NOMO-1 treated with dmso at 0.1 percent for 144 hours (cell line): ENCODE measurements around the gene LTF.

Experiments used
- DNase-seq: peaks from one replicate; lab custom pipeline; 2025; ENCODE audit not compliant: unreplicated experiment; lab: John Stamatoyannopoulos, UW

LTF gene

DNA sequence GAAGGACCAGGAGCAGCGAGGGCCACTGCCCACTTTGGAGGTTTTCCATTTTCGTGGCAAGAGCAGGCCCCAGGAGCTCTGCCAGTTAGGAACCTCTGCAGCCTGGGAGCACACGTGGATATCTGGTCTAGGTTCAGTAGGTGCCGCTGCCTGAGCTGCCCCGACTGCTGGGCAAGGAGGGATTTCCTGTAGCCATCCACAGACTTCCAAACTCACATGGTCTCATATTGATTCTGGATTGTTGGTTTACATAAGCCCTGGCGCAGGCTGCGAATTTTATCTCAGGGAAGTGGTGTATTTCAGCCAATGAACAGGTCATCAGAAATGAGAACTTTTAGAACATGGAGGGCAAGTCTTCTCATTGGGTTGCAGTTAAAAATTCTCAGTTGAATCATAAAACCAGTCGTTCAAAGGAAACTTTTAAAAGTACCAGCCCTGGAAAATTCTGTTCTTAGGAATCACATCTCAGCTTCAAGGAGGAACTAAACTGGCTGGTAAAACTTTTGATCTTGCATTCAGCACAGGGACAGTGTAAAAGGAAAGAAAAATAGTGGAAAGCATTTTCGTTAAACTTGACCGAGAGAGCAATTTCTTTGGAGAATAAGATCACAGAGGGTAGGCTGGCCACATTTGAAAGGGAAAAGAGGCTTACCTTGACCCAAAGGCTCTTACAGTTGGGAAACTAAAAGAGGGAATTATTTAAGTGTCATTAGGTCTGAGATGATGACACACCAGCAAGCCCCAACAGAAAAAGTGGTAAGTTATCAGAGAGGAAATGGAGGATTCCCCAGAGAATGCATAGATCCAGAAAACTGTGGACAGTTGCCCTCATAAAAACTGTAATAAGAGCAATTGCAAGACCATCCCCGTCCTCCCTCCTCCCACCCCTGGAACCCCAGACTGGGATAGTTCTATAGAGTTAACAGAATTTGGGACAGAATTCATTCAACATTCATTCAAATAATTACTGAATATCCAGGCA is 26.7 kb upstream of the LTF start:
- no peak for DNase-seq

DNA sequence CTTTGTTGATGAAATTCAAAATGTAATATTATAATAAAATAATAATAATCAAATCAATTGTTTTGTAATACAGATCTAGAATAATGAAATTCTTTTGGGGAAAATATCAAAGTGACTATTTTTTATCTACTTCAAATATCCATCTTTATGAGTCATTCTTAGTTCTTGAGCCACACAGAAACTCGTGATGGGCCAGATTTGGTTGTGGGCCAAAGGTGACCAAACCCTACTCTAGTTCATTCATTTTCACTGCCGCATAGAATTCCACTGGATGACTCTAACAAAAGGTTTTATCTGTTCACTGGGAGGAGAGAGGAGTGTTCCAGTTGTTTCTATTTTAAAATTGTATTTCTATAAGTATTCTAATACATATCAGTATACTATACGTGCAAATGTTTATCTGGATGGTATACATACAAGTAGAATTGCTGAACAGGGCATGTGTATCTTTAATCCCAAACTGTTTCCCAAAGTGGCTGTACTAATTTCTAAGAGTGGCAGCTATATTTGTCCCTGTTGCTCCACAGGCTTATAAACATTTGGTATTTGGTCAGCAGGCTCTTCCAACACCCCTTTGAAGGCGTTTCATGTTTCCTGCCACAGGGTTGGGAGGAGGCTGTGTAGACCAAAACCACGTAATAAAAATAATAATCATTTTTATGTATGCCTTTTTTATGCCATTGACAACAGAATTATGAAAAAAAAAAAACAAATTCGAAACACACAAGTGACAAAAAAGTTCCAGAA is 25.8 kb upstream of the LTF start:
- DNase-seq, result no peak

DNA sequence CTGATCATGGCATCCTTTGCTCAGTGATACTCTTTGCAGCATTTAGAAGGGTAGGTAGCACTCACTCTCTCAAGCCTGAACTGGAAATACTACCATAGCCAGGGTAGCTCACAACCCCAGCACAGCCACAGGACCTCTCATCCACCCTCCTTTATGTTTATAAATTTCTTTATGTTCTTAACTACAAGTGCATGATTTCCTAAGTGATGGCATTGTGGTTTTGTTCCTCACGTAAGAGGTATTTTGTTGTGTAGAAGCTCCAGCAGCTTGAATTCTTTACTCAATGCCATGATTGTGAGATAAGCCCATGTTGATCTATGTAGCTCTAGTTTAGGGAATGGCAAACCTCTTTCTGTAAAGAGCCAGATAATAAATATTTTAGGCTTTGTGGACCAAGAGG is 25.2 kb upstream of the LTF start:
- no peak for DNase-seq

DNA sequence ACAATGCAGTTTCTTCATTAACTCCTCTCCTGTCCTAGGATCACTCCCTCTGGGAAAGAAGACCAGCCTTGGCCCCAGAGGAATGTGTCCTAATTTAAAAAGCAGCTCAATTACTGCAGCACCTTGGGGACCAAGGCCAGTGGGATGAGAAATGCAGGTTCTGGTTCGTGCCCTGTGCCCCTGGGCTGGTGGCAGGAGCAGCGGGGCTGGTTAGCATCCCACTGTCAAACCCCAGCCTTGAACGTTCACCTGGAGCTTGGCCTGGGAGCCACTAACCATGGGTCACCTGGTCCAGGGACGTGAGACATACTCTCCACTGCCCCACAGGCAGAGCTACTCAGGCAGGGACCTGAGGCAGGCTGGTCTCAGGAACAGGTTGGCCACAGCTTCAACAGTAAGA is 24.7 kb upstream of the LTF start:
- no peak for DNase-seq

DNA sequence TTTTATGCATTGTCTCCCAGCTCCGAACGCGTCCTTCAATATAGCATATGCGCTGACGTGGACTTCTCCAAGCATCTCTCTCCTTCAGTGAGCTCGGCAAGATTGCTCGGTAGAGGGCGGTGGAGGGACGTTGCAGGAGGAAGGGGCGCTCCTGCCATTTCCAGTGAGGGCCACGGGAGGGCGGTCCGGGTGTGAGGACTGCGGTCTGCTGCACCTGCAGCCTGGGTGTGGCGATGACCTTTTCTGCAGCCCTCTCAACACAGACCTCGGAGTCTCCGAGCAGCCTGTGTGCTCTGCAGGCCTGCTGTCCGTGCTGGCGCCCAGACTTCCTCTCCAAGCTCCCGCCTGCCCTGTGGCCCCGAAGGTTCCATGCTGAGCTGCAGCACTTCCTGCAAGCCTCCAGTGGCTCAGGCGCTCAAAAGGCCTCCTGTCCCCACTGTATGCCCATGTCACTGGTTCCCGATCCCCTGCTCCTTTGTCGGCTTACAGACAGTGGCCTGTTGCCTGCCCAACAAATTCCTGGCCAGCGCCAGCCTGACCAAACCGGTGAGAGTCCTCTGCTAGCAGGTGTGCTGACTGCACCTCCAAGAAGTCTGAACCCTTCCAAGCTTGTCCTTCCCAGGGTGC is 24.1 kb upstream of the LTF start:
- peak; percentile 93 for DNase-seq

DNA sequence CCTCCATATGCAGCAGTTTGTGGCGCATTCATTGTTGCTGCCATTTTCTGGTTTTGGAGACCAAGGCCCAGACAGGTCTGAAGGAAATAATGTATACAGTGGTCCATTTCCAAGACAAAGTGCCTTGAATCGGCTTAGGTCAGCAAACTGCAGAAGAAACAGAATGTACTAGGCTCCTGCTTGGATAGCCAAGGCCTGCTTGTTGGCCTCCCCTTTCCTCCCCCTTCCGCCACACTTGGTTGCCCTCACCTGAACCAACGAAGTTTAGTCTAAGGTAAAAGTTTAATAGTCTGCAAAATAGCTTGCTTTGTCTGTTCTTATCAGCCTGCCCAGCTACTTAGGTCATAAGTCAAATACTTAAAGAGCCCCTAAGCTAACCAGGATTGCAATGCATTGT is 21.1 kb upstream of the LTF start:
- no peak for DNase-seq

DNA sequence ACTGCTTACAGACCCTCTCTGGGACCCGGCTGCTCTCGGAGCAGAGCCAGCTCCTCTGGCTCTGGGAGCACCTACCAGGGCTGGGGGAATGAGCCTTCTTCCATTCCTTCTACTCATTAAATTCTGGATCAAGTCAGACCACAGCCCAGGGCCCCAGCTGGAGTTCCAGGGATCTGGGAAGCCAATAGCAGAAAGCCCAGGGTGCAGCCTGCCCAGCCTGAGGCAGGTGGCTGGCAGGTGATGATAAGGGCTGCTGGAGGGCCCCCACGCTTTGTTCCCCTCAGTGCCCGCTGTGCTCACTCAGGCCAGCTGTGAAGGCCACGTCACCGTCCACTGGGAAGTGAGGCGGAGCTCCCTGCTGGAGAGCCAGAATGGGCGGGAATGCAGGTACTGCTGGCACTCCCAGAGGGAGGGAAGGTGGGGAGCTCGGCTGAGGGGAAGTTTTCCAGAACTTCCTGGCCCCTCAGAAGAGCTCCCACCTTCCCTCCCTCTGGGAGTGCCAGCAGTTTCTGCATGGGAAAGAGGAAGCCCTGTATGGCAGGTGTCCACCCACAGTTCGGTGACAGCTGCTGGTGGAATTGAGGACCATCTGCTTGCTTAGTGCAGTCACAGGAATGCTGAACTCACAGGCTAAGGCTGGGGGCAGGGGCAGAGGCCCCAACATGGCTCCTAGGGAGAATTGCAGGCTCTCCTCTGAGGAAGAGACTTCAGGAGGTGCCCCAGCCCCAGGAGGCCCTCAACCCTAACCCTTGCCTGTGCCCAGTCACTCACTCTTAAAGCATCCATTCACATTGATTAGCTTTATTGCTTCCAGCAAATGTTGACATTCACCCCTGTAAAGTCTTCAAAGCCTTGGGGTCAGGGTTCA is 20.4 kb upstream of the LTF start:
- DNase-seq, result no peak

DNA sequence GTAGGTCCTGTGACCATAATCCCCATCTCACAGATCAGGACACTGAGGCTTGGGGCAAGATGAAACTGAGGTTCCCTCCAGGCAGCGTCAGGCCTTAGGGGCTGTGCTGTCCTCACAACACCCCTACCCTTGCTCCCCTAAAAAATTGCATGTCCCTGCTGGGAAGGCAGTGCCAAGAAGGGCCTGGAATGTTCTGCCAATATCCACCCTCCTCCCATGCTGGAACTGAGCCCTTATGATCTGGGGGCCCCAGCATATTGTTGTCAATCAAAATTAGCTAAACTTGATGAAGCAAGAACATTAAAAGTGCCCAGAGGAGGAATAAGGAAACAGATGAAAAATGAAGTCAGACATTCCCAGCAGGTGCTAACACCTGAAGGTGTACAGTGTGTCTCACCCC is 19.7 kb upstream of the LTF start:
- no peak for DNase-seq

DNA sequence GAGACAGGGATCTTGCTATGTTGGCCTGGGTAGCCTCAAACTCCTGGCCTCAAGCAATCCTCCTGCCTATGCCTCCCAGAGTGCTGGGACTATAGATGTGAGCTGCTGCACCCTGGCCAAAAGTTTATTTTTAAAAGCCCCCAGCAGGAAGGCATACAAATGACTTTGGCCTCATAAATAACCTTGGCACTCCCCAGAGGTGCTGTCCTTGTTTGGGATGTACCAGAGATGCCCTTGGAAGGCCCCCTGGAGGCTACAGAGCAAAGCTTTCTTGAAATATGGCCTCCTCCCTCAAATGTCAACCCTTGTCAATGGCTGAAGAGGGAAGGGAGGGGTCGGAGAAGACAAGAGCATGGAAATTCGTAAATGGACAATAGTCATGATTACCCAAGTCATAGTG is 19.1 kb upstream of the LTF start:
- no peak for DNase-seq

DNA sequence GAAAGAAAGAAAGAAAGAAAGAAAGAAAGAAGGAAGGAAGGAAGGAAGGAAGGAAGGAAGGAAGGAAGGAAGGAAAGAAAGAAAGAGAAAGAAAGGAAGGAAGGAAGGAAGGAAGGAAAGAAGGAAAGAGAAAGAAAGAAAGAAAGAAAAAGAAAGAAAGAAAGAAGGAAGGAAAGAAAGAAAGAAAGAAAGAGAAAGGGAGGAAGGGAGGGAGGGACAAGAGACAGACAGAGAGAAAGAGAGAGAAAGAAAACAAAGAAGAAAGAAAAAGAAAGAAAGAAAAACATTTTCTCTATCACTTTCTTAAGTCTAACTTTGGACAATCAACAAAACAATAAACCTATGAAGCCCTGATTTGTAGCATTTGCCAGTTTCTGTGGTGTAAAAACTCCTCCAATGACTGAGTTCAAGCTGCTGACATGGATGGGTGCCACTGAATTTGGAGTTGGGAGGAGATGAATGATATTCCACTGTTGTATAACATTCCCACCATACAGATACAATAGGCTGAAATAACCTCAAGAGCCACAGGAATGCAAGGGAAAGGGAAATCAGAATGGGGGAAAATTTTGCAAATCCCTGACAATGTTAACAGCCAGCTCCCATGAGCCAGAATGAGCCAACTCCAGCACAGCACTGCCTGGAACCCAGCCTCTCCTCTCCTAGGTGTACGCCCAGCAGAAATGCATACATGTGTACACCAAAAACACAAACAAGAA is 18.1 kb upstream of the LTF start:
- DNase-seq, result no peak

DNA sequence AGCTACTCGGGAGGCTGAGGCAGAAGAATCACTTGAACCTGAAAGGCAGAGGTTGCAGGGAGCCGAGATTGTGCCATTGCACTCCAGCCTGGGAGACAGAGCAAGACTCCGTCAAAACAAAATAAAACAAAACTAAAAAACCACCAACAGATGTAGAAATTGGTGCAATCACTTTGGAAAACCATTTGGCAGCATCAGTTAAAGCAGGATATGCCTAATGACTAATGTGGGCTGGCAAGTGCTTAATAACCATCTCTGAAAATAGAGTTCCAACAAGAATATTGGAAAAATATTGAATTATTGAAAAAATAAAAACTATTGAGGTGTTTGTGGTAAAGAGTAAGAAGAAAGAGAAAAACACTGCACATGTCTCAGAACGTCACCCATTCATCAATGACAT is 16.9 kb upstream of the LTF start:
- DNase-seq, result no peak

DNA sequence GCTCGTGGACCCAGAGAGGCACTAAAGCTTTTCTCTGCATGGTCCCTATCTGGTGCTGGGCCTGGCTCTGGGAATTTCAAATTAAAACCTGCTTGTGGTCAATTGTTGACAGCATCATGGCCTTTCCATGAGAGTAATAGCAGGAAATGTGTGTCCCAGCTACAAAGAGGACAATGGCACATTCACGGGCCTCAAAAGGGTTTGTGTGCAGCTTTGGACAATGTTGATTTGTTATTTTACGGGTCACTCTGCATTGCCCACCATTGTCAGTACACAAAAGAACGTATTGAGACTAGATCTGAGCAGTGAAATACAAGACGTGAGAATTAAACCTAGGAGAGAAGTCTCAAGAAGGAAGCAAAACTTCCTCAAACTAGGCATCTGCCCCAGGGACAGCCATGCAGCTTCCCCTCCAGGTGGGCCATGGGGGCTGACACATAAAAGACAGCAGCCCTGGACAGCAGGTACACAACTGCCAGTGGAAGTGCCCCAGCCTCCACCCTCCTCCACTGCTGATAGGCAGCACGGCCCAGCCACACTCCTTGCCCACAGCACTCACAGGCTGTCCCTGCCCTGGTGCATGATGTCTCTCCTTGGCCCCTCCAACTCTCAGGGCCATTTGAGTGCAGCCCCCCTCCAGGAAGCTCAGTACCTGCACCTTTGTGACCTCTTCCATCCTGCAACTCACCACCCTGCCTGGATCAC is 15.9 kb upstream of the LTF start:
- no peak for DNase-seq

DNA sequence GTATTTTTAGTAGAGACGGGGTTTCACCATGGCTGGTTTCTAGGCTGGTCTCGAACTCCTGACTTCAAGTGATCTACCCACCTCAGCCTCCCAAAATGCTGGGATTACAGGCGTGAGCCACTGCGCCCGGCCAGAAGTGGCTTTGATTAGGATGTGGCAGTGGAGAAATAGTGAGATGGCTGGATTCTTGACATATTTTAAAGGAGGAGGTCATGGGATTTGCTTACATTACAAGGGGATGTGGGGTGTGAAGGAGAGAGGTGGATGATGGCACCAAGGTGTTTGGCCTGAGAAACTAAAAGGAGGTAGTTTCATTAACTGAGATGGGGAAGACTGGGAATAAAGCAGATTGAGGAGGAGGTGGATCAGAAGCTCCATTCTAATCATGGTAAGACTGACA is 15.0 kb upstream of the LTF start:
- DNase-seq, result no peak

DNA sequence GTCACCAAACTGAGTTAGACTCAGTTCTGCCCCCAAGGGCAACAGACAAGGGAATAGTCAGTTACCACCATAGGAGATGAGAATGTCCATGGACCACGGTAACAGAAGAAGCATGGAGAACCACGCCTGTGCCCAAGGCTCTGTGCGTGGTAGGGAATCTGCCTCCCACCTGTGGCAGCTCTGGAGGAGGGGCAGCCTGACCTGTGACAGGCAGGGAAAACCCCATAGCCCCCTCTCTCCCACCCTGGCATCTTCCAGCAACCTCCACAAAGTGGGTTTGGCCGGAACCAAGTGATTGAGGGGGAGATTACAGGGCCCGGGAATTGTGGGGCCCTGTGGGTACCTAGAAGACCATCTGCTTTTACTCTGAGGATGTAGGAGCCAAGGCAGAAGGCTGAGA is 14.3 kb upstream of the LTF start:
- DNase-seq, result no peak

DNA sequence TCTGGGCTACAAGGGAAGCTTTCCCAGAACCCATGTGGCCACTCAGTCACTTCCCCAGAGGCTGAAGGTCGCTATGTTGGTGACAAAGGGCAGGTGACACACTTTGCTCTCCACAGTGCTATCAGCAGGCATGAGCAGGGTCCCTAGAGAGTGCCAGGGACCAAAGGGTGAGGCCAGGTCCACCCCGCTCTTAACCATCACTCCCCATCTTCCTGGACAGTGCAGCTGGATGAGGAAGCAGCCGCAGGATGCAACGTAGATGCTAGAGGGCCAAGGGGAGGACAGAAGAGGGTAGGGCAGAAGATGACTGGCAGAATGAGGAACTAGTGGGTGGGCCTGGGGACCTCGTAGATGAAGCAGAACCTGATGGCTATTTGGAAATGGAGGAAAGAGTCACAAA is 13.6 kb upstream of the LTF start:
- no peak for DNase-seq

DNA sequence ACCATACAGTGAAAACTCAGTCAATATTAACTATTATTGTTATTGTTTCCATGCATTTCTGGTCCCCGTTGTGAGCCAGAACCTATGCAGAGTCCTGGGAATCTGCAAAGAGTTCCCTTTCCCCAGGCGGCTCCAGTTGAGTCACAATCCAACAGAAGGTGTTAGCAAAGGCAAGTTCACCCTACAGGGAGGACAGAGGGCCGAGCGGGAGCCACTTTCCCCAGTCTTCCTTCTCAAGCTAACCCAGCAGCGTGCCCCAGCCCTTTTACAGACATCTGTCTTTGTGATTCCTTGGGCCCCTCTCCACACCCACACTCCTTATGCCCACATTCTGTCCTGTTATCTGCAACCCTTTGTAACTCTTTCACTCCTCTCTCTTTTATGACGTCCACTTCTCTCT is 13.1 kb upstream of the LTF start:
- DNase-seq, result no peak

DNA sequence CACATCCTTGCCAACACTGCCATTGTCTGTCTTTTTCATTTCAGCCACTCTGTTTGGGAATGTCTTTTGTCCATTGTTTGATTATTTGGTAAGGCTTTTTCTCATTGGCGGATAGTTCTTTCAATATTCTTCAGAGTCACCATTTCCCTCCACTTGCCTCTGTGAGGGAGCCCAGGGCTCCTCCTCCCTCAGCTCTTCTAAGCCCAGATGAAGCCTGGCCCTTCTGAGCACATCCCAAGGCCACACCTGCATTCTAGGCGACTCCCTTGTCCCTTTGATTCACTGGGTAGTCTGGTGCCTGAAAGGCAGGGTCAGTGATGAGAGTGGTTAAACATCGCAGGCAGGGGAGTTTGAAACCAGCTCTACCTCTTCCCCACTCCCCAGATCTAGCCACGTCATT is 12.4 kb upstream of the LTF start:
- DNase-seq, result no peak

DNA sequence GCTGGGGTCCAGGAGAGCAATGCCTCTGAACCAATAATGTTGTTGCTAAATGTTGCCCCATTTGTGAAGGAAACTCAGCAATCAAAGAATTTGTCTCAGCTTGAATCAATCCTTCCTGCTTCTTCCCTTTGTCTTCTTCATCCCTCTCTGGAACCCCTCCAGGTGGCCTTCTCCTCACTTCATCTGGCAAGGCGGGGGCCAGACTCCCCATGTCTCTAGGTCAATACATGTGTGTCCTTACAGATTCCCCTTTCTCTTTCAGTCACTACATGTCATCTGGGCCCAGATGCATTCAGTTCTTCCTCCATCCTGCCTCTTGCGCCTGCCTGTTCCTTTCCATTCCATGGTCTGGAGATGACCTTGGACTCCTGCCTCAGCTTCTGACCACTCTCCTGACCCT is 8.0 kb upstream of the LTF start:
- no peak for DNase-seq

DNA sequence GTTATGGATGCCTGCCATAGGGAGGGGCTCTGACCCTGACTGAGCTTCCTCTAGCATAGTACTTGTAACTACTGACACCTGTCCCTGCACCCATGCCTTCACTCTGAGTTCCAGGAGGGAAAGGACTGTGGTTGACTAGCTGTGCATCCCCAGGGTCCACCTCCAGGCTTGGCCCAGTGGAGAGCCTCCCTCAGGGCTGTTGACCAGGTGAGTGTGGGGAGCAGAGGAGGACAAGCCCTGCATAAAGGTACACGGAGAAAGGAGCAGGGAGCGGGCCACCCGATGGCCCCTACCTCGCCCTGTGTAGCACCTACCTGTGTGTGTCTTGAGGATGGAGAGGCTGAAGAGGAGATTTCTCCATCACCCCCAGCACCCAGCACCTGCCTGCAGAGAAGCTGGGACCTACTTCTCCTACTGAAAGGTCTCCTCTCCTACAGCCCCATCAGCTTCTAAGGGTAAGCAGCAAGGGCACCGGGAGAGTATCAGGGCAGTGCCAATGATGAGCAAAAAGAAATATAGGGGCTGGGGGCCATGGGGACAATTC is 6.7 kb upstream of the LTF start:
- DNase-seq, result no peak
